ENCODE data around the gene CD2AP.
"Not testable (repeated sequence)": the region's sequence is repeated elsewhere in the genome, so short reads cannot be mapped to it uniquely, and the experiment has no call there.

The CD2AP gene

DNA sequence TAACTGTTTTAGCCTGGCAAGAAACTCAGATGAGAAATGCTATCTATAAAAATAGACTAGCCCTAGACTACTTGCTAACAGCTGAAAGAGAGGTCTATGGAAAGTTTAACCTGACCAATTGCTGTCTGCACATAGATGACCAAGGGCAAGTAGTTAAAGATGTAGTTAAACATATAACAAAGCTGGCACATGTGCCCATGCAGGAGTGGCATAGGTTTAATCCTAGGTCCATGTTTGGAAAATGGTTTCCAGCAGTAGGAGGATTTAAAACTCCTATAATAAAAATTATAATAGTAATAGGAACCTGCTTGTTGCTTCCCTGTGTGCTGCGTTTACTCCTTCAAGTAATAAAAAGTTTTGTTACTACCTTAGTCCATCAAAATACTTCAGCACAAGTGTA lies 169.6 kb downstream of the CD2AP start:
- no peaks in the 10 kb centered on the region for H3K79me2 ChIP-seq (ENCODE audit: insufficient read depth, low read length)
- TF ChIP-seq, protein P1, sequence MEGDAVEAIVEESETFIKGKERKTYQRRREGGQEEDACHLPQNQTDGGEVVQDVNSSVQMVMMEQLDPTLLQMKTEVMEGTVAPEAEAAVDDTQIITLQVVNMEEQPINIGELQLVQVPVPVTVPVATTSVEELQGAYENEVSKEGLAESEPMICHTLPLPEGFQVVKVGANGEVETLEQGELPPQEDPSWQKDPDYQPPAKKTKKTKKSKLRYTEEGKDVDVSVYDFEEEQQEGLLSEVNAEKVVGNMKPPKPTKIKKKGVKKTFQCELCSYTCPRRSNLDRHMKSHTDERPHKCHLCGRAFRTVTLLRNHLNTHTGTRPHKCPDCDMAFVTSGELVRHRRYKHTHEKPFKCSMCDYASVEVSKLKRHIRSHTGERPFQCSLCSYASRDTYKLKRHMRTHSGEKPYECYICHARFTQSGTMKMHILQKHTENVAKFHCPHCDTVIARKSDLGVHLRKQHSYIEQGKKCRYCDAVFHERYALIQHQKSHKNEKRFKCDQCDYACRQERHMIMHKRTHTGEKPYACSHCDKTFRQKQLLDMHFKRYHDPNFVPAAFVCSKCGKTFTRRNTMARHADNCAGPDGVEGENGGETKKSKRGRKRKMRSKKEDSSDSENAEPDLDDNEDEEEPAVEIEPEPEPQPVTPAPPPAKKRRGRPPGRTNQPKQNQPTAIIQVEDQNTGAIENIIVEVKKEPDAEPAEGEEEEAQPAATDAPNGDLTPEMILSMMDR (IDR thresholded peaks at IDR 0.05; ENCODE audit: insufficient read depth, low read length, poor library complexity, severe bottlenecking), result no peak
- no peak for TF ChIP-seq EZH2phosphoT487 (conservative IDR thresholded peaks at IDR 0.05; ENCODE audit: low read length)
- no peak overlapping the region for H3K4me3 ChIP-seq (ENCODE audit: insufficient read depth, low read length, poor library complexity, severe bottlenecking)
- H3K4me2 ChIP-seq (ENCODE audit: low read depth, low read length, poor library complexity, severe bottlenecking), result no peak overlapping the region
- no peaks in the 10 kb centered on the region for H3K9me2 ChIP-seq (replicated peaks; ENCODE audit: insufficient read depth, low read length)
- no peaks in the 10 kb centered on the region for H3K27me3 ChIP-seq (ENCODE audit: low read length)
- no peaks in the 10 kb centered on the region for H3F3A ChIP-seq (ENCODE audit: insufficient read depth)
- no peaks in the 10 kb centered on the region for H3K9me3 ChIP-seq (ENCODE audit: insufficient read depth, low read length)
- no peak overlapping the region for H2AFZ ChIP-seq (ENCODE audit: low read depth, low read length, severe bottlenecking)
- no peaks in the 10 kb centered on the region for H3K36me3 ChIP-seq (ENCODE audit: low read length)
- H4K20me1 ChIP-seq (ENCODE audit: low read depth, low read length), result no peaks in the 10 kb centered on the region
- H3K27ac ChIP-seq (ENCODE audit: low read depth, low read length), result no peak overlapping the region
- H3K9ac ChIP-seq (ENCODE audit: low read length), result no peak overlapping the region

DNA sequence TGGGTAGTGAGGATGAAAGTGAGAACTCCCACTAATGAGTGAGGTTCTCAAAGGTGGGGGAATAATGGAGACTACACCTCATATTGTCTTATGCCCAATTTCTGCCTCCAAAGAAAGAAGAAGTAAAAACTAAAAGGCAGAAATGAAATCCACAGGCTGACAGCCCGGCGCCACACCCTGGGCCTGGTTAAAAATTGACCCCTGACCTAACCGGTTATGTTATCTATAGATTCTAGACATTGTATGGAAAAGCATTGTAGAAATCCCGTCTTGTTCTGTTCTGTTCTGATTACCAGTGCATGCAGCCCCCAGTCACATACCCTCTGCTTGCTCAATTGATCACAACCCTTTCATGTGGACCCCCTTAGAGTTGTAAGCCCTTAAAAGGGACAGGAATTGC lies 170.0 kb downstream of the CD2AP start:
- H3F3A ChIP-seq (ENCODE audit: insufficient read depth); H3K9ac ChIP-seq (ENCODE audit: low read length); H3K36me3 ChIP-seq (ENCODE audit: low read length); H2AFZ ChIP-seq (ENCODE audit: low read depth, low read length, severe bottlenecking); H3K4me2 ChIP-seq (ENCODE audit: low read depth, low read length, poor library complexity, severe bottlenecking); H3K27ac ChIP-seq (ENCODE audit: low read depth, low read length); H4K20me1 ChIP-seq (ENCODE audit: low read depth, low read length); H3K27me3 ChIP-seq (ENCODE audit: low read length); H3K9me2 ChIP-seq (replicated peaks; ENCODE audit: insufficient read depth, low read length); H3K4me3 ChIP-seq (ENCODE audit: insufficient read depth, low read length, poor library complexity, severe bottlenecking); H3K79me2 ChIP-seq (ENCODE audit: insufficient read depth, low read length); H3K9me3 ChIP-seq (ENCODE audit: insufficient read depth, low read length): not testable (repeated sequence)

DNA sequence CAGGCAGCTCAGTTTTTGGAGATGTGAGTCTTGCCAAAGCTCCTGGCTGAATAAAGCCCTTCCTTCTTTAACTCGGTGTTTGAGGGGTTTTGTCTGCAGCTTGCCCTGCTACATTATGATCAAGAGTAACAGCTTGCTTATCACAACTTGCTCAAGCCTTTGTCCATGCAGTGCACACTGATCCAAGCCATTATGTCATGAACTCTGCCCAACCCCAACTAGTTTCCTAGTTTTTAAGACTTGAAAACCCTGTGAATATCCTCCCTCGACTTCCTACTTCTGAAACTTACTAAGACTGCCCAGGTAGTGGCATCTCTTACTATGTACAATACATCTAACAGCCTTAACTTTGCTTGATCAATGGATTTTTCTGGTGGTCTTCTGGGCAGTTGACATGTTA lies 170.4 kb downstream of the CD2AP start:
- Histone ChIP-seq H2AFZ (ENCODE audit: low read depth, low read length, severe bottlenecking) (no peak overlapping the region), H3K9ac (ENCODE audit: low read length) (no peak overlapping the region), H3K4me2 (ENCODE audit: low read depth, low read length, poor library complexity, severe bottlenecking) (no peak overlapping the region), H3K79me2 (ENCODE audit: insufficient read depth, low read length) (no peaks in the 10 kb centered on the region), H4K20me1 (ENCODE audit: low read depth, low read length) (no peaks in the 10 kb centered on the region), H3K9me2 (replicated peaks; ENCODE audit: insufficient read depth, low read length) (no peaks in the 10 kb centered on the region), H3K9me3 (ENCODE audit: insufficient read depth, low read length) (no peaks in the 10 kb centered on the region), H3K27ac (ENCODE audit: low read depth, low read length) (no peak overlapping the region), H3K36me3 (ENCODE audit: low read length) (no peaks in the 10 kb centered on the region), H3F3A (ENCODE audit: insufficient read depth) (no peaks in the 10 kb centered on the region), H3K4me3 (ENCODE audit: insufficient read depth, low read length, poor library complexity, severe bottlenecking) (no peak overlapping the region), H3K27me3 (ENCODE audit: low read length) (no peaks in the 10 kb centered on the region)
- no peak for TF ChIP-seq EZH2phosphoT487 (conservative IDR thresholded peaks at IDR 0.05; ENCODE audit: low read length)
- TF ChIP-seq, protein P1 (IDR thresholded peaks at IDR 0.05; ENCODE audit: insufficient read depth, low read length, poor library complexity, severe bottlenecking), result no peak

DNA sequence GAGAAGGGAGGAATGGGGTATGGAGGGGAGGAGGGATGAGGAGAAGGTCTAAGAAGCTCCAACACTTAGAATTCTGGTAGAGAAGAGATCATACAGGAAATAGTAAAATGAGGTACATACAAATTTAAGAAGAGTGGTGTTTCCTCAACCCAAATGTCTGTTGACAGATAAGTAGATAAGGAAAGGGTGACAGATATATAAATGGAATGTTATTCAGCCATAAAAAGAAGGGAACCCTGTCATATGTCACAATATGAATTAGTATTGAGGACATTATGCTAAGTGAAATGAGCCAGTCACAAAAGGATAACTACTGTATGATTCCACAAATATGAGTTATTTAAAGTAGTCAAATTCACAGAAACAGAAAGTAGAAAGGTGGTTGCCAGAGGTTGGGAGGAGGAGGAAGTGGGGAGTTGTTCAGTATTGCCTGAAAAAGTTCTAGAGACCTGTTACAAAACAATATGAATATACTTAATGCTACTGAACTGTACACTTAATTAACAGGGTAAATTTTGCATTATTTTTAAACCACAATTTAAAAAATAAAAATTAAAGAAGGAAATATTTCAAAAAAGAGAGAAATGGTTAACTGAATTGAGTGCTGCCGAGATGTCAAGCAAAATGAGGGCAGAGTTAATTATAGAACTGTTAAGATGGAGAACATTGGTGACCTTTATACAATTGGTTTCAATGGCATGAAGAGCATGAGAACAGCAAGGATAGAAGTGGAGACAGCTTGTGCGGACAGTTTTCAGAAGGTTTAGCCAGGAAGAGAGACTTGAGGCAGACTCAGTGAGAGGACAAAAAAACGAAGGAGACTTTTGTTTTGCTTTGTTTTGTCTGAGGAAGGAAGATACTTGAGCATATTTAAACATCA lies 173.2 kb downstream of the CD2AP start:
- H3K79me2 ChIP-seq (ENCODE audit: insufficient read depth, low read length), result no peaks in the 10 kb centered on the region
- H3K27me3 ChIP-seq (ENCODE audit: low read length), result no peaks in the 10 kb centered on the region
- no peaks in the 10 kb centered on the region for H4K20me1 ChIP-seq (ENCODE audit: low read depth, low read length)
- no peak overlapping the region for H3K9ac ChIP-seq (ENCODE audit: low read length)
- no peaks in the 10 kb centered on the region for H3K36me3 ChIP-seq (ENCODE audit: low read length)
- H3K27ac ChIP-seq (ENCODE audit: low read depth, low read length), result no peak overlapping the region
- TF ChIP-seq, protein P1 (IDR thresholded peaks at IDR 0.05; ENCODE audit: insufficient read depth, low read length, poor library complexity, severe bottlenecking), result no peak
- TF ChIP-seq EZH2phosphoT487 (conservative IDR thresholded peaks at IDR 0.05; ENCODE audit: low read length), result no peak
- no peaks in the 10 kb centered on the region for H3F3A ChIP-seq (ENCODE audit: insufficient read depth)
- H2AFZ ChIP-seq (ENCODE audit: low read depth, low read length, severe bottlenecking), result no peak overlapping the region
- H3K9me3 ChIP-seq (ENCODE audit: insufficient read depth, low read length), result no peaks in the 10 kb centered on the region
- H3K4me2 ChIP-seq (ENCODE audit: low read depth, low read length, poor library complexity, severe bottlenecking), result no peak overlapping the region
- no peak overlapping the region for H3K4me3 ChIP-seq (ENCODE audit: insufficient read depth, low read length, poor library complexity, severe bottlenecking)
- no peaks in the 10 kb centered on the region for H3K9me2 ChIP-seq (replicated peaks; ENCODE audit: insufficient read depth, low read length)
